ENCODE measurements around the gene PPP1R12B.
"Not testable (repeated sequence)": the region's sequence is repeated elsewhere in the genome, so short reads cannot be mapped to it uniquely, and the experiment has no call there.

Gene PPP1R12B

GRCh38 chr1:202406896-202407295, 58.4 kb downstream of the PPP1R12B start:
- not testable (repeated sequence) for DNase-seq; H3K4me3 Mint-ChIP-seq; H3K9me3 Mint-ChIP-seq; H3K27me3 Mint-ChIP-seq; H3K36me3 Mint-ChIP-seq (ENCODE audit: low read depth)
- Mint-ChIP-seq H3K4me1 (ENCODE audit: low read depth) (peaks cover 37% of the 10 kb centered on the region), H3K27ac (peak overlapping the region; percentile 56)

GRCh38 chr1:202407378-202407777, 58.9 kb downstream of the PPP1R12B start:
- not testable (repeated sequence) for H3K4me3 Mint-ChIP-seq; H3K27me3 Mint-ChIP-seq; DNase-seq; H3K36me3 Mint-ChIP-seq (ENCODE audit: low read depth); H3K27ac Mint-ChIP-seq; H3K9me3 Mint-ChIP-seq
- peaks cover 33% of the 10 kb centered on the region for H3K4me1 Mint-ChIP-seq (ENCODE audit: low read depth)

GRCh38 chr1:202410251-202410650, 61.8 kb downstream of the PPP1R12B start:
- not testable (repeated sequence) for H3K27ac Mint-ChIP-seq; DNase-seq; H3K36me3 Mint-ChIP-seq (ENCODE audit: low read depth); H3K4me3 Mint-ChIP-seq; H3K27me3 Mint-ChIP-seq; H3K9me3 Mint-ChIP-seq
- H3K4me1 Mint-ChIP-seq (ENCODE audit: low read depth): peaks cover 32% of the 10 kb centered on the region

- not testable (repeated sequence) for H3K27me3 Mint-ChIP-seq; H3K9me3 Mint-ChIP-seq; H3K27ac Mint-ChIP-seq; H3K36me3 Mint-ChIP-seq (ENCODE audit: low read depth); DNase-seq; H3K4me3 Mint-ChIP-seq
- peaks cover 31% of the 10 kb centered on the region for H3K4me1 Mint-ChIP-seq (ENCODE audit: low read depth)
These were observed 62.4 kb downstream of the PPP1R12B start for GRCh38 chr1:202410854-202411357.

GRCh38 chr1:202411422-202411821, 62.9 kb downstream of the PPP1R12B start:
- Mint-ChIP-seq H3K4me3 (no peak overlapping the region), H3K36me3 (ENCODE audit: low read depth) (no peaks in the 10 kb centered on the region), H3K9me3 (no peaks in the 10 kb centered on the region)

GRCh38 chr1:202412421-202412820, 63.9 kb downstream of the PPP1R12B start:
- H3K27me3 Mint-ChIP-seq; H3K27ac Mint-ChIP-seq; H3K9me3 Mint-ChIP-seq; H3K36me3 Mint-ChIP-seq (ENCODE audit: low read depth); H3K4me3 Mint-ChIP-seq; DNase-seq: not testable (repeated sequence)
- peaks cover 18% of the 10 kb centered on the region for H3K4me1 Mint-ChIP-seq (ENCODE audit: low read depth)

More at GRCh38 chr1:202411422-202411821, 62.9 kb downstream of the PPP1R12B start:
- DNase-seq: no peak
- H3K27ac Mint-ChIP-seq: no peak overlapping the region
- peaks cover 28% of the 10 kb centered on the region for H3K4me1 Mint-ChIP-seq (ENCODE audit: low read depth)
- H3K27me3 Mint-ChIP-seq: no peaks in the 10 kb centered on the region

GRCh38 chr1:202416641-202417040, 68.1 kb downstream of the PPP1R12B start:
- peaks cover 1% of the 10 kb centered on the region for H3K36me3 Mint-ChIP-seq (ENCODE audit: low read depth)
- H3K9me3 Mint-ChIP-seq: no peaks in the 10 kb centered on the region
- DNase-seq: no peak
- no peaks in the 10 kb centered on the region for H3K27me3 Mint-ChIP-seq
- H3K27ac Mint-ChIP-seq: no peak overlapping the region
- no peak overlapping the region for H3K4me3 Mint-ChIP-seq
- H3K4me1 Mint-ChIP-seq (ENCODE audit: low read depth): no peaks in the 10 kb centered on the region

- H3K27me3 Mint-ChIP-seq; H3K4me1 Mint-ChIP-seq (ENCODE audit: low read depth); H3K9me3 Mint-ChIP-seq; H3K36me3 Mint-ChIP-seq (ENCODE audit: low read depth); DNase-seq; H3K27ac Mint-ChIP-seq; H3K4me3 Mint-ChIP-seq: not testable (repeated sequence)
These were observed 68.6 kb downstream of the PPP1R12B start for GRCh38 chr1:202417141-202417540.

- not testable (repeated sequence) for DNase-seq; H3K27me3 Mint-ChIP-seq; H3K27ac Mint-ChIP-seq; H3K4me1 Mint-ChIP-seq (ENCODE audit: low read depth); H3K4me3 Mint-ChIP-seq; H3K9me3 Mint-ChIP-seq; H3K36me3 Mint-ChIP-seq (ENCODE audit: low read depth)
These were observed 69.3 kb downstream of the PPP1R12B start for GRCh38 chr1:202417762-202418201.

GRCh38 chr1:202419731-202420130, 71.2 kb downstream of the PPP1R12B start:
- H3K4me3 Mint-ChIP-seq; H3K9me3 Mint-ChIP-seq; DNase-seq; H3K27me3 Mint-ChIP-seq; H3K4me1 Mint-ChIP-seq (ENCODE audit: low read depth); H3K27ac Mint-ChIP-seq: not testable (repeated sequence)
- peaks cover 17% of the 10 kb centered on the region for H3K36me3 Mint-ChIP-seq (ENCODE audit: low read depth)

GRCh38 chr1:202420422-202421094, 72.1 kb downstream of the PPP1R12B start:
- not testable (repeated sequence) for DNase-seq; H3K27ac Mint-ChIP-seq; H3K4me3 Mint-ChIP-seq; H3K4me1 Mint-ChIP-seq (ENCODE audit: low read depth); H3K9me3 Mint-ChIP-seq; H3K27me3 Mint-ChIP-seq
- peaks cover 20% of the 10 kb centered on the region for H3K36me3 Mint-ChIP-seq (ENCODE audit: low read depth)

GRCh38 chr1:202422709-202423108, 74.2 kb downstream of the PPP1R12B start:
- not testable (repeated sequence) for H3K9me3 Mint-ChIP-seq; DNase-seq; H3K4me1 Mint-ChIP-seq (ENCODE audit: low read depth); H3K4me3 Mint-ChIP-seq; H3K27me3 Mint-ChIP-seq; H3K27ac Mint-ChIP-seq
- H3K36me3 Mint-ChIP-seq (ENCODE audit: low read depth): peaks cover 26% of the 10 kb centered on the region

GRCh38 chr1:202424260-202424659, 75.8 kb downstream of the PPP1R12B start:
- H3K27ac Mint-ChIP-seq; H3K27me3 Mint-ChIP-seq; H3K4me3 Mint-ChIP-seq; H3K4me1 Mint-ChIP-seq (ENCODE audit: low read depth); DNase-seq; H3K9me3 Mint-ChIP-seq: not testable (repeated sequence)
- H3K36me3 Mint-ChIP-seq (ENCODE audit: low read depth): peaks cover 32% of the 10 kb centered on the region

GRCh38 chr1:202430111-202430510, 81.6 kb downstream of the PPP1R12B start:
- H3K9me3 Mint-ChIP-seq; H3K4me3 Mint-ChIP-seq; H3K27ac Mint-ChIP-seq; DNase-seq; H3K4me1 Mint-ChIP-seq (ENCODE audit: low read depth); H3K27me3 Mint-ChIP-seq: not testable (repeated sequence)
- peaks cover 63% of the 10 kb centered on the region for H3K36me3 Mint-ChIP-seq (ENCODE audit: low read depth)

GRCh38 chr1:202432338-202432737, 83.8 kb downstream of the PPP1R12B start:
- DNase-seq; H3K4me3 Mint-ChIP-seq; H3K9me3 Mint-ChIP-seq; H3K27me3 Mint-ChIP-seq; H3K4me1 Mint-ChIP-seq (ENCODE audit: low read depth); H3K27ac Mint-ChIP-seq: not testable (repeated sequence)
- H3K36me3 Mint-ChIP-seq (ENCODE audit: low read depth): peaks cover 66% of the 10 kb centered on the region

All from activated T-cell treated with anti-CD3 and anti-CD28 coated beads, Interleukin-2, amount 50 U/mL, for 24 hours (primary cell).